ENCODE results near the gene VTI1A. TPM values are rescaled to one million over a fixed set of nuclear protein-coding genes. Genes with fewer than 3 reads are reported as not detected.

Gene VTI1A
- total RNA-seq, 3 donors from 2014 or later: 36.2 to 55.9 (median 44.4) TPM

- DNase-seq: no peak
- no peaks in the 10 kb centered on the region for H3K36me3 ChIP-seq (ENCODE audit: low read depth)
- H3K4me3 ChIP-seq: no peak overlapping the region
- no peaks in the 10 kb centered on the region for H3K9me3 ChIP-seq
- intact Hi-C loops (cut with DNase I, micrococcal nuclease): no loop called here
- no peaks in the 10 kb centered on the region for H3K4me1 ChIP-seq (ENCODE audit: low read depth)
- ATAC-seq: no peak
- TF ChIP-seq, protein P1, sequence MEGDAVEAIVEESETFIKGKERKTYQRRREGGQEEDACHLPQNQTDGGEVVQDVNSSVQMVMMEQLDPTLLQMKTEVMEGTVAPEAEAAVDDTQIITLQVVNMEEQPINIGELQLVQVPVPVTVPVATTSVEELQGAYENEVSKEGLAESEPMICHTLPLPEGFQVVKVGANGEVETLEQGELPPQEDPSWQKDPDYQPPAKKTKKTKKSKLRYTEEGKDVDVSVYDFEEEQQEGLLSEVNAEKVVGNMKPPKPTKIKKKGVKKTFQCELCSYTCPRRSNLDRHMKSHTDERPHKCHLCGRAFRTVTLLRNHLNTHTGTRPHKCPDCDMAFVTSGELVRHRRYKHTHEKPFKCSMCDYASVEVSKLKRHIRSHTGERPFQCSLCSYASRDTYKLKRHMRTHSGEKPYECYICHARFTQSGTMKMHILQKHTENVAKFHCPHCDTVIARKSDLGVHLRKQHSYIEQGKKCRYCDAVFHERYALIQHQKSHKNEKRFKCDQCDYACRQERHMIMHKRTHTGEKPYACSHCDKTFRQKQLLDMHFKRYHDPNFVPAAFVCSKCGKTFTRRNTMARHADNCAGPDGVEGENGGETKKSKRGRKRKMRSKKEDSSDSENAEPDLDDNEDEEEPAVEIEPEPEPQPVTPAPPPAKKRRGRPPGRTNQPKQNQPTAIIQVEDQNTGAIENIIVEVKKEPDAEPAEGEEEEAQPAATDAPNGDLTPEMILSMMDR (IDR thresholded peaks at IDR 0.05): no peak
Measured at GRCh38 chr10:112672706-112673105, 225.7 kb downstream of the VTI1A start.

DNA sequence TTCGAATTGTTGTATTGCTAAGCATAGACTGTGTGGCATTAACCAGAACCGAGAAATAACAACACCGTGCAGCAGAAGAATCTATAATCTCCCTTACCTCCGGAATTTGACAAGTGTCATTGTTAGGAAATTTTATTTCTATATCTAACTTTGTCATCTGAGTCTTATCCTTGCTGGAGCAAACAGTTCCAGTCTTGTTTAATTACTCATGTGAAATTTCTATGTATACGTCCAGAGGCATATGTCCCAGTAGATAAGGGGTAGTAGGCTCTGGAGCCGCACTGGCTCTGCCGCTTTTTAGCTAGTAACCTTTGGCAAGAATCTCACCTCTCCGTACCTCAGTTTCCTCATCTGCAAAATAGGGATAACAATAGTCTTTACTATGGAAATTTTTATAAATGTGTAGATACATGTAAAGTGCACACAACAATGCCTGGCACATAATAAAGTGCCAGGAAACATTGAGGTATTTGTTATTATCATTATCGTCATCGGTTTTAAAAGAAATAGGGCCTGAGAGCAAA lies 228.6 kb downstream of the VTI1A start:
- no peaks in the 10 kb centered on the region for H3K36me3 ChIP-seq (ENCODE audit: low read depth)
- H3K4me3 ChIP-seq: no peak overlapping the region
- DNase-seq (no peak), ATAC-seq (no peak)
- no peaks in the 10 kb centered on the region for H3K4me1 ChIP-seq (ENCODE audit: low read depth)
- TF ChIP-seq, protein P1 (IDR thresholded peaks at IDR 0.05): no peak
- no peaks in the 10 kb centered on the region for H3K9me3 ChIP-seq
- intact Hi-C loops (cut with DNase I, micrococcal nuclease): no loop called here

- intact Hi-C loops (cut with DNase I, micrococcal nuclease): no loop called here
- DNase-seq: no peak
- ATAC-seq: no peak
- Histone ChIP-seq H3K9me3 (no peaks in the 10 kb centered on the region), H3K4me1 (ENCODE audit: low read depth) (no peaks in the 10 kb centered on the region), H3K36me3 (ENCODE audit: low read depth) (no peaks in the 10 kb centered on the region), H3K4me3 (no peak overlapping the region)
- TF ChIP-seq, protein P1 (IDR thresholded peaks at IDR 0.05): no peak
Measured at GRCh38 chr10:112677689-112678088, 230.7 kb downstream of the VTI1A start.

GRCh38 chr10:112678581-112678980 lies 231.6 kb downstream of the VTI1A start:
- TF ChIP-seq, protein P1 (IDR thresholded peaks at IDR 0.05): no peak
- ATAC-seq (no peak), DNase-seq (no peak)
- Histone ChIP-seq H3K4me3 (no peak overlapping the region), H3K9me3 (no peaks in the 10 kb centered on the region), H3K36me3 (ENCODE audit: low read depth) (no peaks in the 10 kb centered on the region), H3K4me1 (ENCODE audit: low read depth) (no peaks in the 10 kb centered on the region)
- intact Hi-C loops (cut with DNase I, micrococcal nuclease): no loop called here

GRCh38 chr10:112678987-112679386 lies 232.0 kb downstream of the VTI1A start:
- ATAC-seq (no peak), DNase-seq (no peak)
- Histone ChIP-seq H3K36me3 (ENCODE audit: low read depth) (no peaks in the 10 kb centered on the region), H3K4me1 (ENCODE audit: low read depth) (no peaks in the 10 kb centered on the region), H3K9me3 (no peaks in the 10 kb centered on the region), H3K4me3 (no peak overlapping the region)
- TF ChIP-seq, protein P1 (IDR thresholded peaks at IDR 0.05): no peak
- intact Hi-C loops (cut with DNase I, micrococcal nuclease): no loop called here

- no peaks in the 10 kb centered on the region for H3K9me3 ChIP-seq
- ATAC-seq (no peak), DNase-seq (no peak)
- TF ChIP-seq, protein P1 (IDR thresholded peaks at IDR 0.05): no peak
- H3K4me3 ChIP-seq: no peak overlapping the region
- intact Hi-C loops (cut with DNase I, micrococcal nuclease): no loop called here
- no peaks in the 10 kb centered on the region for H3K36me3 ChIP-seq (ENCODE audit: low read depth)
- no peaks in the 10 kb centered on the region for H3K4me1 ChIP-seq (ENCODE audit: low read depth)
Measured at GRCh38 chr10:112679392-112679791, 232.4 kb downstream of the VTI1A start.
